DND-41 (cell line): ENCODE data around the gene GTPBP6.

Experiments used
- ATAC-seq: fragments of 200-7000 bp; cut with Tn5 transposase; 3 replicates; pipeline ENCODE4 v1.9.1; 2021; ENCODE audit warnings: low read depth; ENCODE audit not compliant: insufficient read depth
- DNase-seq: peaks from one replicate; pipeline ENCODE4 v3.0.0-alpha.2; 2020
- H2AFZ ChIP-seq: 2 replicates; pipeline ENCODE4 v1.6.0; 2012; ENCODE audit warnings: low read depth, low read length
- H3K27ac ChIP-seq: 2 replicates; pipeline ENCODE4 v1.5.1; 2012; ENCODE audit warnings: low read length, inconsistent platforms
- H3K27me3 ChIP-seq: fragments of 200-600 bp; sonication (generic); 2 replicates; pipeline ENCODE4 v1.6.0; 2012; ENCODE audit warnings: low read length, mild to moderate bottlenecking, inconsistent platforms; ENCODE audit not compliant: insufficient read depth, poor library complexity
- H3K36me3 ChIP-seq: 2 replicates; pipeline ENCODE4 v1.5.1; 2012; ENCODE audit warnings: low read length, inconsistent platforms; ENCODE audit not compliant: insufficient read depth
- H3K4me1 ChIP-seq: 2 replicates; pipeline ENCODE4 v1.5.1; 2012; ENCODE audit warnings: mild to moderate bottlenecking, low read length; ENCODE audit not compliant: insufficient read depth
- H3K4me2 ChIP-seq: 2 replicates; pipeline ENCODE4 v1.6.0; 2012; ENCODE audit warnings: mild to moderate bottlenecking, moderate library complexity, low read length, inconsistent platforms; ENCODE audit not compliant: insufficient read depth
- H3K4me3 ChIP-seq, 2 experiments: fragments of 200-600 bp in 1 of 2; shearing (Covaris generic) in 1 of 2; 2 replicates each; pipeline ENCODE4 v1.5.1; 2012 to 2016; ENCODE audit warnings: inconsistent platforms in 2 of 2, low read length in 2 of 2, mild to moderate bottlenecking in 2 of 2, low read depth in 1 of 2, moderate library complexity in 1 of 2
- H3K79me2 ChIP-seq: 2 replicates; pipeline ENCODE4 v1.6.0; 2012; ENCODE audit warnings: low read length, inconsistent platforms; ENCODE audit not compliant: insufficient read depth
- H3K9ac ChIP-seq: 2 replicates; pipeline ENCODE4 v1.6.0; 2012; ENCODE audit warnings: low read depth, mild to moderate bottlenecking, inconsistent platforms, low read length, moderate library complexity
- H3K9me3 ChIP-seq: 2 replicates; pipeline ENCODE4 v1.5.1; 2012; ENCODE audit warnings: low read length, moderate library complexity, mild to moderate bottlenecking, inconsistent platforms; ENCODE audit not compliant: insufficient read depth, severe bottlenecking
- H4K20me1 ChIP-seq: 2 replicates; pipeline ENCODE4 v1.6.0; 2012; ENCODE audit warnings: low read length; ENCODE audit not compliant: insufficient read depth
- EZH2 ChIP-seq: IDR thresholded peaks from 3 replicates; pipeline ENCODE4 v1.6.1; 2012; ENCODE audit warnings: borderline replicate concordance, low read depth, mild to moderate bottlenecking, moderate library complexity, low read length, inconsistent platforms; ENCODE audit not compliant: severe bottlenecking
- TF ChIP-seq, protein P1 (sequence below): IDR thresholded peaks from 2 replicates; pipeline ENCODE4 v1.5.1; 2012; ENCODE audit warnings: borderline replicate concordance, low read length, moderate library complexity, mild to moderate bottlenecking; ENCODE audit not compliant: poor library complexity, severe bottlenecking; ENCODE audit errors: extremely low read depth

The GTPBP6 gene, protein sequence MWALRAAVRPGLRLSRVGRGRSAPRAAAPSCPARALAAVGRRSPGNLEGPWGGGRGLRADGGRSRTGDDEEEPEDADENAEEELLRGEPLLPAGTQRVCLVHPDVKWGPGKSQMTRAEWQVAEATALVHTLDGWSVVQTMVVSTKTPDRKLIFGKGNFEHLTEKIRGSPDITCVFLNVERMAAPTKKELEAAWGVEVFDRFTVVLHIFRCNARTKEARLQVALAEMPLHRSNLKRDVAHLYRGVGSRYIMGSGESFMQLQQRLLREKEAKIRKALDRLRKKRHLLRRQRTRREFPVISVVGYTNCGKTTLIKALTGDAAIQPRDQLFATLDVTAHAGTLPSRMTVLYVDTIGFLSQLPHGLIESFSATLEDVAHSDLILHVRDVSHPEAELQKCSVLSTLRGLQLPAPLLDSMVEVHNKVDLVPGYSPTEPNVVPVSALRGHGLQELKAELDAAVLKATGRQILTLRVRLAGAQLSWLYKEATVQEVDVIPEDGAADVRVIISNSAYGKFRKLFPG

DNA sequence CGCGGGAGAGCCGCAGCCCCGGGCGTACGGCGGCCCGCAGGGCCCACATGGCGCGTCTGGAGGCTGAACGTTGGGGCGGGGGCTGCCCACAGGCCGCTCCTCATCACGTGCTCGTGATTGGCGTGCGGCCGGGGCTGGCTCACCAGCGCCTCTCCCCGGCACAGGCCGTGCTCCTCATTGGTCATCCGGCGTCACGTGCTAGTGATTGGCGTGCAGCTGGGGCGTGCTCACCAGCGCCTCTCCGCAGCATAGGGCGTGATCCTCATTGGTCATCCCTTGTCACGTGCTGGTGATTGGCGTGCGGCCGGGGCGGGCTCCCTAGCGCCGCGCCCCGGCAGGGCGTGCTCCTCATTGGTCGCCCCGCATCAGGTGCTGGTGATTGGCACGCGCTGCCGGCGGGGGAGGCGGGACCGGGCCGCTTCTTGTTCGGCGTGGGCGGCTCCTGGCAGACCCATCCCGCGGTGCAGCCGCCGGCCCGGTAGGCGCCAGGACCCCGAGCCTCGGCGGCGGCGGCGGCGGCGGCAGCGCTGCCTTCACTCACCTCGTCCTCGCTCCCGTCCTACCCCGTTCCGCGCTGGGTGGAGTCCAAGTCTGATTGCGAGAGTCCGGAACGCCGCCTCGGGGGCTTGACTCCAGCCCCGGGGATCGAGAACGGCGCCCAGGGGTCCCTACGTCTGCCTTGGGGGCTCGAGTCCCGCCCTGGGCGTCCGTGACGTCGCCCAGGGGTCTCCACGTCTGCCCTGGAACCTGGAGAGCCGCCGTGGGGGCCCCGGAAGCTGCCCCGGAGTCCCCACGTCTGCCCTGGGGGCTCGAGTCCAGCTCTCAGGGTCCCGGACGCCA, at the start of gene GTPBP6:
Gene GTPBP6, minus strand, starts transcription at position 58 of the 840 bp plus-strand sequence. Its CDS starts 9 bp downstream, at position 49.
- peak within 1 kb of the TSS; percentile 80 for H2AFZ ChIP-seq
- no peaks in the 10 kb centered on the region for H3K9me3 ChIP-seq
- no peak for TF ChIP-seq EZH2
- TF ChIP-seq, protein P1, sequence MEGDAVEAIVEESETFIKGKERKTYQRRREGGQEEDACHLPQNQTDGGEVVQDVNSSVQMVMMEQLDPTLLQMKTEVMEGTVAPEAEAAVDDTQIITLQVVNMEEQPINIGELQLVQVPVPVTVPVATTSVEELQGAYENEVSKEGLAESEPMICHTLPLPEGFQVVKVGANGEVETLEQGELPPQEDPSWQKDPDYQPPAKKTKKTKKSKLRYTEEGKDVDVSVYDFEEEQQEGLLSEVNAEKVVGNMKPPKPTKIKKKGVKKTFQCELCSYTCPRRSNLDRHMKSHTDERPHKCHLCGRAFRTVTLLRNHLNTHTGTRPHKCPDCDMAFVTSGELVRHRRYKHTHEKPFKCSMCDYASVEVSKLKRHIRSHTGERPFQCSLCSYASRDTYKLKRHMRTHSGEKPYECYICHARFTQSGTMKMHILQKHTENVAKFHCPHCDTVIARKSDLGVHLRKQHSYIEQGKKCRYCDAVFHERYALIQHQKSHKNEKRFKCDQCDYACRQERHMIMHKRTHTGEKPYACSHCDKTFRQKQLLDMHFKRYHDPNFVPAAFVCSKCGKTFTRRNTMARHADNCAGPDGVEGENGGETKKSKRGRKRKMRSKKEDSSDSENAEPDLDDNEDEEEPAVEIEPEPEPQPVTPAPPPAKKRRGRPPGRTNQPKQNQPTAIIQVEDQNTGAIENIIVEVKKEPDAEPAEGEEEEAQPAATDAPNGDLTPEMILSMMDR = peak; percentile 36
- peaks cover 36% of the 10 kb centered on the region for H3K79me2 ChIP-seq
- H3K27me3 ChIP-seq = no peaks in the 10 kb centered on the region
- H4K20me1 ChIP-seq = peaks cover 38% of the 10 kb centered on the region
- H3K4me2 ChIP-seq = peak within 1 kb of the TSS; percentile 98
- H3K36me3 ChIP-seq = peaks cover 30% of the 10 kb centered on the region
- peak within 1 kb of the TSS; percentile 95 for H3K27ac ChIP-seq
- peak within 1 kb of the TSS; percentile 62 to 82 for H3K4me3 ChIP-seq
- H3K4me1 ChIP-seq = peaks cover 33% of the 10 kb centered on the region
- DNase-seq = peak; percentile 99
- H3K9ac ChIP-seq = peak within 1 kb of the TSS; percentile 94
- ATAC-seq = peak; percentile 77

DNA sequence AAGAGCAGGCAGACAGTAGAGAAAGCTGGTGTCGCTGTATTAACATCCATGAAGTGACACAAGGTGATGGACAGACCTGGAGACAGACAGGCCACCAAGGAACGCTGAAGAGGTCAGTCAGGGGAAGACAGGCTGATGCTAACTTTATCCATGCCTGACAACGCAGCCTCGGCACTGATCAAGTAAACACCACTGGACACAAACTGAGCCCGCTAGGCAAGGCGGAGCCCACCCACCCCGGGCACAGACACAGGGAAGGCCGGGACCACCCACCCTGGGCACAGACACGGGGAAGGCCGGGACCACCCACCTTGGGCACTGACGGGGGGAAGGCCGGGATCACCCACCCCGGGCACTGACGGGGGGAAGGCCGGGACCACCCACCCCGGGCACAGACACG, 49.3 kb upstream of the GTPBP6 start:
- Histone ChIP-seq H3K4me2 (no peak overlapping the region), H3K4me3 (no peak overlapping the region), H3K9me3 (peaks cover 5% of the 10 kb centered on the region), H3K27ac (no peak overlapping the region), H4K20me1 (peaks cover 32% of the 10 kb centered on the region), H3K79me2 (peaks cover 70% of the 10 kb centered on the region), H3K4me1 (peaks cover 15% of the 10 kb centered on the region), H2AFZ (no peak overlapping the region), H3K9ac (no peak overlapping the region), H3K27me3 (no peaks in the 10 kb centered on the region), H3K36me3 (peaks cover 17% of the 10 kb centered on the region)
- TF ChIP-seq, protein P1 = no peak
- no peak for TF ChIP-seq EZH2
- no peak for ATAC-seq
- no peak for DNase-seq

DNA sequence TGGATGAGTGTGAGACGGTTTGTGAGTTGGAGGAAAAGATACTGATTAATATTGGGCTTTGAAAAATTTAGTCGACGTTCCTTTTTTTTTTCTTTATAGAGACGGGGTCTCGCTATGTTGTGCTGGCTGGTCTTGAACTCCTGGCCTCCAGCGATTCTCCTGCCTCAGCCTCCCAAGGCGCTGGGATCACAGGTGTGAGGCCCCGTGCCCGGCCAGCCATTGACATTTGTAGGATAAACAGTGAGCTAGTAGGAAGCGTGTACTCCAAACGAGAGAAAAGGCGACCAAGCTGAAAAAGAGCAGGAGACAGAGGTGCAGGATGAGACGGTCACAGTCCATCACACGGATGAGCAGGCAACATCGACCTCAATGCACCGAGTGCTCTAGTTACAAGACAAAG, 48.8 kb upstream of the GTPBP6 start:
- no peaks in the 10 kb centered on the region for H3K27me3 ChIP-seq
- H3K9ac ChIP-seq = no peak overlapping the region
- ATAC-seq (no peak), DNase-seq (no peak)
- peaks cover 30% of the 10 kb centered on the region for H4K20me1 ChIP-seq
- H3K9me3 ChIP-seq = peaks cover 8% of the 10 kb centered on the region
- no peak overlapping the region for H3K27ac ChIP-seq
- H3K79me2 ChIP-seq = peaks cover 70% of the 10 kb centered on the region
- no peak overlapping the region for H3K4me3 ChIP-seq
- no peak overlapping the region for H2AFZ ChIP-seq
- no peak overlapping the region for H3K4me2 ChIP-seq
- peaks cover 11% of the 10 kb centered on the region for H3K4me1 ChIP-seq
- no peak for TF ChIP-seq EZH2
- TF ChIP-seq, protein P1 = no peak
- peaks cover 20% of the 10 kb centered on the region for H3K36me3 ChIP-seq
